GM21526 (cell line): Measurements from ENCODE around the gene HILPDA.

ENCODE experiments used
- ATAC-seq: cut with Tn5 transposase; IDR thresholded peaks from one replicate; pipeline ENCODE4 v1.9.1; 2021; ENCODE audit warnings: moderate library complexity; ENCODE audit not compliant: unreplicated experiment, low FRiP score

Gene HILPDA, protein sequence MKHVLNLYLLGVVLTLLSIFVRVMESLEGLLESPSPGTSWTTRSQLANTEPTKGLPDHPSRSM

DNA sequence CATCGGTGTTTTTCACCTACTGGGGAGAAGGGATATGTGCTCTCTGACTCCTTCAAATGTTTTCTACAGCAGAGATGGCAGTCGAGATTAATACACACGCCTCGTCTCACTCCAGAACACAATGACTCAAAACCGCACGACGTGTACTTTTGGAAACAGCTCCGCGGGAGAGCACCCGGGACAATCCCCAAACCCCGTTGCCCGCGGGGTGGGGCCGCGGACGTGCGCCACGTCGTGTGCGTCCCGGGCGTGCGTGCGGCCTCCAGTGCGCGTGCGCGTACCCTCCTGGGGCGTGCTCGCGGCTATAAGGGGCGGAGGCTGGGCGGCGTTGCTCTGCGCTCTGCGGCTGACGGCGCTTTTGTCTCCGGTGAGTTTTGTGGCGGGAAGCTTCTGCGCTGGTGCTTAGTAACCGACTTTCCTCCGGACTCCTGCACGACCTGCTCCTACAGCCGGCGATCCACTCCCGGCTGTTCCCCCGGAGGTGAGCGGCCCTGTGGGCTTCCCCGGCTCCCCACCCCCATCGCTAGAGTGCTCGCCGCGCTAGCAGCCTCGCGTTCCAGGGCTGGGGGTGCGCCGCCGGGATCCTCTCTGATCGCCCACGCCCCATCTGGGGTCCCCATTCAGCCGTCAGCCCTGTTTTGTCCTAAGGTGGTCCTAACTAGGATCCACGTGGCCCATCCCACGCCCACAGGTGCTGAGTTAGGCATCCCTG is at the start of gene HILPDA:
Gene HILPDA, plus strand, starts transcription at position 336 of the 712 bp plus-strand sequence. CDS start 1,391 bp downstream, outside the sequence.
- ATAC-seq: peak; percentile 83

DNA sequence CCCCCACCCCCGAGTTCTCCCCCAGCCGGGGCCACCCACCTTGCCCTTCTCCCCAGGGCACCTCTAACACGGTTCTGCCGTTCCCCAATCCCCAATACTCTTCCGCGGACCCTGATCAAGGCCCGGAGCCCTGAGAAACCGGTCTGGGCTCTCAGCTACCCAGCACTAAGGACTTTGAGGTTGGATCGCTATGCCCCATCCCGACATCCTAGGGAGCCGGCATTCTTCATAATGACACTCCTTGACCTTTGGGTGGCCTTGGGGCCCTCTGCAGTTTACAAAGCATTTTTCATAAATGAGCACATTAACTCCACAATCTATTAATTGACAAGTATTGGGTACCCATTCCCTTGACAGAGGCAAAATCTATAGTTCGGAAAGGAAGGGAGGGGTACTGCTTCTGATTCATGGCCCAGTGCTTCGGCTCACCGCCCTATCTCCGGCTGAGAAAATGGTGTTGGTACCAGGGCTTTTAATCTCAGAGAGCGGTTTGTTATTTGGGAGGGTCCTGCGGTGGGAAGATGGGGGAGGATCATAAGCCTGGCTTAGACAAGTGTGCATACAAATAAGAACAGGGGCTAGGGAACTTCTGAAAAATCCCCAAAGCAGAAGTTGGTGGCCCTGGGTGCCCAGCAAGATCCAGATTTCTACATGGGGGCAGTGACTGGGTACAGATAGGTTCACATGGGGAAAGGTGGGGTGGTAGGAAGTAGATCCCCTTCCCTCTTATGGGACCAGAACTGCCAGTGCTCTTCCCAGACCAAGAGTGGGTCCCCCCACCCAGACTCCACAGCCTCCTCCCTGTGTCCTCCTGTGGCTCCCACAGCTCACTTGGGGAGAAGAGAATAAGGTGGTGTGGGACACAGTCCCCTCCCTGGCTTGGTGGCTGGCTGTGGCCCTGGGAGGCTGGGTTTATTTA is 49.1 kb upstream of the HILPDA start:
- no peak for ATAC-seq

- no peak for ATAC-seq
These were observed 48.5 kb upstream of the HILPDA start for GRCh38 chr7:128407233-128407589.

DNA sequence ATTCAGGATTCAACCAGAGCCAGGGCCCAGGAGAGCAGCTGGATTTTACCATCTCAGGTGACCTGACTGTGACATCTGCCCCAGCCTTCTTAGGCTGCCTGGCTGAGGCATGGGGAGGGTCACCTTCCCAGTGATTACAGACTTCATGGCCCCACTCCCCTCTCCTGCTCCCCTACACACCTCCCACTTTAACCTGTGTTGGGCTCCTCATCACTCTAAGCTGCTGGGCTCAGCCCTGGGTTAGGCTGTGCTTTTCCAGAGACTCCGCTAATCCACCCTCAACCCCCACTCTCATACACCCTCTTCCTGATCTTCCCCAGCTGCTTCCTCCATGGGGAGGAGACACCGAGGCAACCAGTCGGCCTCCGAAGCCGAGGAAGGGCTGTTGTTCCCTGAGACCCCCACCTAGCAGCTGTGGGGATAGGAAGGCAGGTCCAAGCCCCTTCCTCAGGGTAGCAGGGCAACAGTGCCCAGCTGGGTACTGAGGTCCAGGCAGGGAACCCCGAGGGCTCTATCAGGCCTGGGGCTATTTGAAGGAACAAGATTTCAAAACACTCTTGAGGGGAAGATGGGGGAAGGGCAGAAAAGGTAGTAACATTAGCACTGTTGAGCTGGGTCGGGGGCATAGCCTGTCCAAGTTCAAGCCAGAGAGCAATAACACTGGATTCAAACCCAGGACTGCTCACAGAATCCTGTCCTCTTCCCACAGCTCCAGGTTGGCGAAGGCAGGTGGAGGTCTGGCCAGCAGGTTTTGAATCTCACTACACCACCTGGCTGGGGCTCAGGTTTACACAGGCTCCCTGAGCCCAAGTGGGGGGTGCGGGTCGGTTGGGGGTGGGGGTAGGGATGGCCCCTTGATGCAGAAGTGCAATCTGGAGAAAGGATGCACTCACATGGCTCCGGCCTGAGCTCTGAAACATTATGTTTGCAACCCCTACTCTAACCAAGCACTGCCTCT is 47.6 kb upstream of the HILPDA start:
- ATAC-seq: no peak

DNA sequence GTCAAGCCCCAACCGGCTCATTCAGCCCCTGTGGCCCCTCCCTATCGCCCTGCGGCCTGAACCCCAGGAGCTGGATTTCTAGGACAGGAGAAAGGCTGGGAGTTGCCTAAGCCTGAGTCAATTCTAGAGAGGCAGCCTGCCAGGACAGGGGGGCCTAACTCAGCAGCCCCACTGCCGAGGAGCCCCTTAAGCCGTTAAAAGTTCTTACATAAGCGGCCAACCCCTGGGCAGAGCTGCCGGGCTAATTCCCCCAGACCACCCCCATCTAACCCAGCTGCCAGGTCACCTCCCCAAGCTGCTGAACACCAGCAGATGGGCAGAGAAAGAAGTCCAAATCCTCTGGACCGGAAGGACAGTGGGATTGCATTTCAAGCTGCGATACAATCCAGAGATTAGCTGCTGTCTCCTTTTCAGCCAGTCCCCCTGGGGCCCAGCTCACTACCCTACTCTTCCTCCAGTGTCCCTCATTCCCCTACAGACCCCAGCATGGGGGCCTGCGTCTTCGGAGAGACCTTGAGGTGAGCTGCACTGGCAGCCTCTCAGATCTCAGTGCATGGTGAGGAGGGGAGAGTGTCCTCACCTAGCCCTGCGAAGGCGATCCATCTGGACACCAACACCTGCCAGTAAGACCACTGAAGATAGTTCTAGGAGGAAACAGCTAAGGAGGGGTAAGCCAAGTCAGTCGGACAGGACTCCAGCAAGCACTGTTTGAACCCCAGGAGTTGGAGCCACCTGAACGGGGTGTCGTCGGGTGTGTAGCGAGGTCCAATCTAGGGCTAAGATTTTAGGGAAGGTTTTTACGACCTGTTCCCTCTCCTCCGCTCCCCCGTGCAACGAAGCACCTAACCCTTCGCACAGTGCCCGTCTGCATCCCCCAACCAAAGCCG is 46.7 kb upstream of the HILPDA start:
- no peak for ATAC-seq

DNA sequence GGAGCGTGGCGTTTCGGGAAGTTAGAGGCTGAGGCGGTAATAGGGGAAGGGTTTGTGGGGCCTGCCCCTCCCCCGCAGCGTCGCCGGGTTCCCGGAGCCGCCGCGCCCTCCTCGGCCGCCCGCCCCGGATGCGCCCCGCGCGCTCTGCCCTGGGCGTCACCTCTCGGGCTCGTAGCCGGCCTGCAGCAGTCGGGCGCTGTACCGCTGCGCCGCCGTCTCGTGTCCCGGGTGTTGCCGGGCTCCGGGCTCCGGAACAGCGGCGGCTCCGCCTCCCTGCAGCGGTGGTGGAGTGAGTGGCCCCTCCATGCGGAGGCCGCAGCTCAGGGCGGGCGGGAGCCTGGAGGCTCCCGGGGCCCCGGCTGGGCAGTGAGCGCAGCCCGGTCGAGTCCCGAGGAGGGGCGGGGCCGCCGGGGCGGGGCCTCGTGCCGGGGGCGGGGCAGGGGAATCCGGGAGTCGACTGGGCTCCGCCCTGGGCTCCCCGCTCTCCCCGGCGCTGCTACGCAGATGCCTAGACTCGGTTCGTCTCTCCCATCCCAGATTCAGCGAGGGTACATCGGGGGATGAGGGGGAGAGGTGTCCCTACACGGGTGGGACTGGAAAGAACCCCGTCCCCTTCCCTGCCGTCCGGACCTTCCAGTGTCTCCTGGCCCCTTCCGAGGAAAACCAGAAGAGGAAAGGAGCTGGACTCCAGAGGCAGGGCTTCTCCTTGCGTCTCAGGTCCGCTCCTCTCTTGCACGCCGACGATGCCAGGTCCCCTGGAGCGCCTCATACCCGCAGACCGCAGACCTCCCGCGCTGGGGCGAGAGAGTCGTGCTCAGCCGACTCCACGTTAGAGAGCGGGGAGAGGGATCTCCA is 45.9 kb upstream of the HILPDA start, which contains the start of gene IMPDH1:
Gene IMPDH1, minus strand, starts transcription at position 387 of the 855 bp plus-strand sequence. Its CDS starts 81 bp downstream, at position 306.
- peak; percentile 75 for ATAC-seq

DNA sequence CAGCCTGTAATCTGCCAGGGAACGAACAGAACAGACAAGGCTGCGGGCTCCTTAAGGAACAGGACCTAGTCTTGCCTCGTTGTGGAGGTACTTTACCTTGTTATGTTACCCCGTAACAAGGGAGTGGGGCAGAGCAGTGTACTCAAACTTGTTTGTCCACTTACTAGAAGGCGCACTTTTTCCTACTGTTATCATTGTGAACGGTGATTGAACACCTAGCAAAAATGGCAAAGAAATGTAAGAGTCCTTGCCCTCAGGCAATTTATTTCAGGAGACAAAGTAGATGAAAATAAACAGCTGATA is 45.3 kb upstream of the HILPDA start:
- peak; percentile 0 for ATAC-seq

- no peak for ATAC-seq
These were observed 40.4 kb upstream of the HILPDA start for GRCh38 chr7:128415217-128415785.

DNA sequence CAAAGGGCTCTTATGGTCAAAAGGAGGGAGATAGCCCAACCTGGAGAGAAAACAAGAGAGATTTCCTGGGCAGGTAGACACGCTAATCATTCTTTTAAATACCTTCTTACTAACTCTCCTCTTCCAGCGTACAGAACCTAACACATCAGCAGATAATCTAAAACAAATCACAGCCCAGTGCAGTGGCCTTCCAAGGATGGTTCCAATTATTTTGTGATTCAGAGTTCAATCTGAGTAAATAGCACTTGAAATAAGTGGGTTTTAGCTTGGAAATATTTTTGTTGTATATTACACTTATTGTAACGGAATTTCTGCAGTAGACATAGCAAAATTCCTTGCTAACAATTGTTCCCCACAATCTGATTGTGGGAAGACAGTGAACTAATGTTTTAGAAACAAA is 38.6 kb upstream of the HILPDA start:
- ATAC-seq: no peak

DNA sequence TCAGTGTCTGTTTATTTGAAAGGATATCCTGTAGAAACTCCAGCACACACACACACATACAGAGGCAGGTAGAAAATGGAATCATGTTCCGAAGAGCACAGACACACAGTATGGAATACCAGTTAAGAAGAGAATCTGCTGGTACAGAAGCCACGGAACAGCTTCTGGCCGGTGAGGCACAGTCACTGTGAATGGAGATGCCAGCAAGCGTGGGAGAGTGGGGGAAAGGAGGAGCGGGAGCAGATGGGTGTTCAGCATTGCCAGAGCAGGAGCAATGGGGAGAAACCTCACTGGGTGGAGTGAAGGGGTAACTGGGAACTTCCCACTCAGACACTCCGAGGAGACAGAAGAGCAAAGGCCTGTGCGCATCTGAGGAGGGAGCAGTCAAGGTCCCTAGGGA is 36.4 kb upstream of the HILPDA start:
- no peak for ATAC-seq

DNA sequence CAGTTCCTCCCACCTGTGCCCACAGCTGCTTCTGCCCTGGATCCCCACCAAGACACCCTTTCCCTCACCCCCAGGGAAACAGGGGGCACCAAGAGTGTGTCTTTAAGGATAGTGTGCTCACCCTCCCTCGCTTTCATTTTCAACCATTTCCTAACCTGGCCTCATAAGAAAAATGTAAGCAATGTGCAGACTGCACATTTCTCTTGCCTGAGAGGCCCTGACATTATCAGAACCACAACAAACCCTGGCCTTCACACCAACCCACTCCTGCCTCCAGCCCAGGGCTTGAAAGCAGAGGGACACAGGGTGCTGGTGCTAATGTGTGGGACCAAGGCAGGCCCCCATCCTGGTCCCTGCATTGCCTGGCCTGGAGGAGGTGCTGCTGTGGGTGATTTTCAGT is 34.9 kb upstream of the HILPDA start:
- no peak for ATAC-seq

DNA sequence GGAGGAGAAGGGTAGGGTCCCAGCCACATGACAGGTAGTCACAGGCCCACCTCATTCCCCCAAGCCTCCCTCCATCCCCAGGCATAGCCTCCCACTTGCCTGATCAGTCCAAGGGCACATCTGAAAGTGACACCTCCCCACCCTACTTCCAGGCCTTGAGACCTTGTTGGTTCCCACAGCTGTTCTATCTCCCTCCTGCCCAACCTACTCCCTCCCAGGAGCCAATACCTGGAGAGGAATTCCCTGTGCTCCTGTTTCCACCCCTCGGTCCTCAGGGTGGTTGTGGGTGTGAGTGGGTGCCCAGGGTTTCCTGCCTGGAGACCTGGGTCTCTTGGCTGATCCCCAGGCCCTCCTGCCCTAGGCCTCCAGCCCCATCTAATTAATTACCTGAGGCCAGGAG is 34.3 kb upstream of the HILPDA start:
- no peak for ATAC-seq

GRCh38 chr7:128422037-128422436 is 33.6 kb upstream of the HILPDA start:
- ATAC-seq: no peak

DNA sequence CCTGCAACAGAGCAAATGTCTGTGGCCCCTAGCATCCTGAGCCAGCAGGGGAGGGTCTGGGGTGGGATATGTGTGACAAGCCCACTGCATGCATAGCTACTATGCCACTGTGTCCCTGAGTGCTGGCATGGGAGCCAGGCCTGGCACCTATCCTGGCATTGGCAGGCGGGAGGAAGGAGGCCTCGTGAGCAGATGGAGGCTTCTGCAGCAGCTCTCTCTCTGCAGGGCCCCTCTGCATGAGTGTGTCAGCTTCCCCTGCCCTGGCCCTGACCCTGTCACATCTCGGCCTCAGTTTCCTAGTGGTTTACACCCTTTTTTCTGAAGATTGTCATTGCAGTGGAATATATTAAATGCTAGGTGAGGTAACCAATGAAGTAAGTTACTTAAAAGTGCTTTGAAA is 32.8 kb upstream of the HILPDA start:
- no peak for ATAC-seq

DNA sequence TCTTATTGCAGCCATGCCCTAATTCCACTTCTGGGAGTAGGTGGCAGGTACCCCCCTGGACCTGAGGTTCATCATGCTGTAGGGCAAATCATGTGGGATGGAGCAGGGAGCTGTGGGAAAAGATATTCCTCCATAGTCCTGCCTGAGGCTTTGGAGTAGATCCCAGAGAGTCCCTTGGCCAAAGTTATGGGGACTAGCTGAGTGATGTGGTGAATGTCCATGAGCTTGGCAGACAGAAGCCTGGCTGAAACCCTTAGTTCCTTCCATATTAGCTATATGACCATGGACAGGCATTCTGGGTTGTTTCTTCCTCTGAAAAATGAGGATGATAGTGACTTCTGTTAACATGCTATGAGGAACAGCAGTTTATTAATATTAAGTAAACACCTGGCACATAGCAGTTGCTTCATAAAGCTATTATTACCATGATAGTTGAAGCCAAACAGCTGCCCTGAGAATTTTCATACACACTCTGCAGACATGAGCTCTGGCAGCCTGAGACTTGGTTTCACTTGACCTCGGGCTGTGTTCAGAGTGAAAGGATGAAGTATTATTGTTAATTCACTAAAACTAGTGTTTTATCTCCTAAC is 30.9 kb upstream of the HILPDA start:
- ATAC-seq: no peak

- no peak for ATAC-seq
These were observed 29.8 kb upstream of the HILPDA start for GRCh38 chr7:128425850-128426249.

GRCh38 chr7:128427289-128427891 is 28.3 kb upstream of the HILPDA start:
- ATAC-seq: no peak

DNA sequence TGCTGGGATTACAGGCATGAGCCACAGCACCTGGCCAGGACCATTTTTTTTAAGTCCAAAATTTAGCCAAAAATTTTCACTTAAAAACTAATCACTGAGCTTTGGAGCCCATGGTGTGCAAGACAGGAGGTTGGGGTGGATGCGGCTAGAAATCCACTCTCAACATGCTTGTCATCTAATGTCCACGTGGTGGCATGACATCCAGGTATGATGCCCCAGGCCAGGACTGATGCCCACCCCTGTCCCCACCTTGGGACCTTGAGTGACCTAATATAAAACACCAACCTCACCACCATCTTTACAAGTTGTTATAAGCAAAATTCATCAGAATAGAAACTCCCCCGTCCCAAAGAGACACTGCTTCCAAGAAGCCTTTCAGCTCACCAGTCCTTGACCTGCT is 25.5 kb upstream of the HILPDA start:
- ATAC-seq: no peak
